HUES64 (cell line): ENCODE measurements around the gene EPN2. TPM values are rescaled to one million over a fixed set of nuclear protein-coding genes. Genes with fewer than 3 reads are reported as not detected.
"Not testable (repeated sequence)": the region's sequence is repeated elsewhere in the genome, so short reads cannot be mapped to it uniquely, and the experiment has no call there.

Experiments
- H3K27ac ChIP-seq: 2 replicates; pipeline ENCODE4 v1.7.0; 2013; ENCODE audit warnings: low read depth, low read length, inconsistent platforms
- H3K27me3 ChIP-seq: 2 replicates; pipeline ENCODE4 v1.6.1; 2013; ENCODE audit warnings: mild to moderate bottlenecking, low read length; ENCODE audit not compliant: insufficient read depth
- H3K36me3 ChIP-seq: 2 replicates; pipeline ENCODE4 v1.6.1; 2013; ENCODE audit warnings: mild to moderate bottlenecking, low read length; ENCODE audit not compliant: insufficient read depth
- H3K4me1 ChIP-seq: 2 replicates; pipeline ENCODE4 v1.6.1; 2013; ENCODE audit warnings: mild to moderate bottlenecking, low read length, moderate library complexity; ENCODE audit not compliant: insufficient read depth
- H3K4me3 ChIP-seq: 2 replicates; pipeline ENCODE4 v1.5.1; 2013; ENCODE audit warnings: mild to moderate bottlenecking, low read length, moderate library complexity
- H3K9ac ChIP-seq: 2 replicates; pipeline ENCODE4 v1.6.1; 2013; ENCODE audit warnings: mild to moderate bottlenecking, low read depth, low read length
- H3K9me3 ChIP-seq: 2 replicates; pipeline ENCODE4 v1.6.1; 2013; ENCODE audit warnings: low read depth, low read length; ENCODE audit not compliant: insufficient read depth
- WGBS: fragments of 150-250, 120-280 bp; methylation state at CpG from one replicate; pipeline ENCODE4 v1.1.7; 2013; ENCODE audit warnings: missing lambda C conversion rate; 5-methylcytosine and 5-hydroxymethylcytosine counted together
- polyA plus RNA-seq, 2 experiments: library from polyadenylated mRNA; stranded (reverse); fragments of 50-300 nt; gene quantifications; one replicate each; pipeline ENCODE4 v1.2.3, GENCODE V29; 2013

EPN2 gene
- polyA plus RNA-seq (2013, experiment 1 of 2), result 18.1 TPM
- polyA plus RNA-seq (2013, experiment 2 of 2), result 21.7 TPM

- H3K9me3 ChIP-seq, H3K36me3 ChIP-seq, H3K4me1 ChIP-seq, H3K27me3 ChIP-seq: not testable (repeated sequence)
- Histone ChIP-seq H3K27ac (peak within 1 kb of the TSS; percentile 73; the same call in 1 of the 2 replicates), H3K9ac (peak within 1 kb of the TSS; percentile 83), H3K4me3 (peak within 1 kb of the TSS; percentile 89)
- WGBS, result under 1% methylated on average over 17 of the region's 31 CpGs
Measured at GRCh38 chr17:19237139-19237388, at the start of gene EPN2. Gene EPN2 (plus strand): TSS chr17:19237366. CDS start chr17:19283120, 45,754 bp downstream.

GRCh38 chr17:19187883-19188869 lies 49.0 kb upstream of the EPN2 start:
- not testable (repeated sequence) for H3K4me1 ChIP-seq, H3K27ac ChIP-seq, H3K9ac ChIP-seq, H3K36me3 ChIP-seq, H3K4me3 ChIP-seq, H3K9me3 ChIP-seq, H3K27me3 ChIP-seq
- 0% methylated on average over 6 of the region's 62 CpGs for WGBS

GRCh38 chr17:19188870-19189708 lies 48.1 kb upstream of the EPN2 start:
- H3K9ac ChIP-seq, H3K9me3 ChIP-seq, H3K4me3 ChIP-seq, H3K27ac ChIP-seq, H3K36me3 ChIP-seq, H3K4me1 ChIP-seq, H3K27me3 ChIP-seq: not testable (repeated sequence)
- no CpG with 5 or more reads among the region's 39 CpGs for WGBS

GRCh38 chr17:19189781-19190405 lies 47.3 kb upstream of the EPN2 start:
- H3K9me3 ChIP-seq, H3K27ac ChIP-seq, H3K4me3 ChIP-seq, H3K27me3 ChIP-seq, H3K36me3 ChIP-seq, H3K9ac ChIP-seq, H3K4me1 ChIP-seq: not testable (repeated sequence)
- no CpG with 5 or more reads among the region's 36 CpGs for WGBS

GRCh38 chr17:19196382-19197204 lies 40.6 kb upstream of the EPN2 start:
- H3K36me3 ChIP-seq, H3K9ac ChIP-seq, H3K27ac ChIP-seq, H3K4me1 ChIP-seq, H3K9me3 ChIP-seq, H3K27me3 ChIP-seq, H3K4me3 ChIP-seq: not testable (repeated sequence)
- no CpG with 5 or more reads among the region's 33 CpGs for WGBS

GRCh38 chr17:19202448-19202847 lies 34.7 kb upstream of the EPN2 start:
- no CpG with 5 or more reads among the region's 20 CpGs for WGBS
- H3K27me3 ChIP-seq, H3K9ac ChIP-seq, H3K27ac ChIP-seq, H3K36me3 ChIP-seq, H3K4me3 ChIP-seq, H3K9me3 ChIP-seq, H3K4me1 ChIP-seq: not testable (repeated sequence)

GRCh38 chr17:19203429-19203828 lies 33.7 kb upstream of the EPN2 start:
- WGBS, result no CpG with 5 or more reads among the region's 3 CpGs
- not testable (repeated sequence) for H3K9me3 ChIP-seq

GRCh38 chr17:19215074-19215860 lies 21.9 kb upstream of the EPN2 start:
- no CpG with 5 or more reads among the region's 67 CpGs for WGBS
- not testable (repeated sequence) for H3K27ac ChIP-seq, H3K9me3 ChIP-seq, H3K4me1 ChIP-seq, H3K36me3 ChIP-seq, H3K4me3 ChIP-seq, H3K27me3 ChIP-seq, H3K9ac ChIP-seq

More at GRCh38 chr17:19203429-19203828, 33.7 kb upstream of the EPN2 start:
- not testable (repeated sequence) for H3K27me3 ChIP-seq, H3K4me3 ChIP-seq, H3K36me3 ChIP-seq, H3K27ac ChIP-seq, H3K9ac ChIP-seq, H3K4me1 ChIP-seq

- H3K27me3 ChIP-seq, H3K4me3 ChIP-seq, H3K9me3 ChIP-seq, H3K4me1 ChIP-seq, H3K9ac ChIP-seq, H3K27ac ChIP-seq, H3K36me3 ChIP-seq: not testable (repeated sequence)
- WGBS, result no CpG with 5 or more reads among the region's 13 CpGs
Measured at GRCh38 chr17:19216148-19216926, 20.8 kb upstream of the EPN2 start.

GRCh38 chr17:19218914-19219313 lies 18.3 kb upstream of the EPN2 start:
- not testable (repeated sequence) for H3K36me3 ChIP-seq, H3K9ac ChIP-seq, H3K27ac ChIP-seq, H3K4me3 ChIP-seq, H3K27me3 ChIP-seq, H3K4me1 ChIP-seq, H3K9me3 ChIP-seq
- WGBS, result no CpG with 5 or more reads among the region's 2 CpGs
